H9 (cell line): ENCODE measurements around the gene C3orf38. TPM values are rescaled to one million over a fixed set of nuclear protein-coding genes. Genes with fewer than 3 reads are reported as not detected.

Experiments used
- DNase-seq: peaks from one replicate; pipeline ENCODE4 v3.0.0-alpha.2; 2017
- H2AFZ ChIP-seq: one replicate; pipeline ENCODE4 v1.6.1; 2013; ENCODE audit warnings: mild to moderate bottlenecking, low read length, control low read depth, moderate library complexity
- H2AK5ac ChIP-seq: 2 replicates; pipeline ENCODE4 v1.6.1; 2013; ENCODE audit warnings: low read length, control low read depth, mixed read lengths; ENCODE audit not compliant: insufficient read length
- H2BK120ac ChIP-seq: one replicate; pipeline ENCODE4 v1.6.1; 2013; ENCODE audit warnings: low read depth, mild to moderate bottlenecking, low read length, control low read depth, inconsistent platforms; ENCODE audit not compliant: poor library complexity, severe bottlenecking
- H2BK12ac ChIP-seq: 2 replicates; pipeline ENCODE4 v1.6.1; 2013; ENCODE audit warnings: low read length, control low read depth, mixed read lengths, low read depth; ENCODE audit not compliant: insufficient read length
- H2BK15ac ChIP-seq: 2 replicates; pipeline ENCODE4 v1.6.1; 2013; ENCODE audit warnings: low read depth, low read length, control low read depth
- H2BK20ac ChIP-seq: one replicate; pipeline ENCODE4 v1.6.1; 2013; ENCODE audit warnings: low read depth, mild to moderate bottlenecking, low read length, control low read depth, inconsistent platforms; ENCODE audit not compliant: poor library complexity, severe bottlenecking
- H2BK5ac ChIP-seq: 2 replicates; pipeline ENCODE4 v1.6.1; 2013; ENCODE audit warnings: low read length, control low read depth, mixed read lengths; ENCODE audit not compliant: insufficient read length
- H3K14ac ChIP-seq: 2 replicates; pipeline ENCODE4 v1.6.1; 2013; ENCODE audit warnings: low read length, control low read depth; ENCODE audit not compliant: insufficient read depth
- H3K18ac ChIP-seq: 2 replicates; pipeline ENCODE4 v1.6.1; 2013; ENCODE audit warnings: low read depth, mild to moderate bottlenecking, mixed read lengths, low read length, control low read depth; ENCODE audit not compliant: insufficient read length
- H3K23ac ChIP-seq: 2 replicates; pipeline ENCODE4 v1.6.1; 2013; ENCODE audit warnings: low read length, control low read depth, mixed read lengths, low read depth; ENCODE audit not compliant: insufficient read length
- H3K23me2 ChIP-seq: 2 replicates; pipeline ENCODE4 v1.6.1; 2013; ENCODE audit warnings: low read depth, mild to moderate bottlenecking, mixed read lengths, low read length, control low read depth; ENCODE audit not compliant: insufficient read length, poor library complexity, severe bottlenecking
- H3K27ac ChIP-seq: 2 replicates; pipeline ENCODE4 v1.5.1; 2013; ENCODE audit warnings: low read length, control low read depth, mixed read lengths, low read depth; ENCODE audit not compliant: insufficient read length
- H3K27me3 ChIP-seq: 2 replicates; pipeline ENCODE4 v1.6.1; 2013; ENCODE audit warnings: low read length, control low read depth, inconsistent platforms; ENCODE audit not compliant: insufficient read depth
- H3K4ac ChIP-seq: 2 replicates; pipeline ENCODE4 v1.6.1; 2013; ENCODE audit warnings: low read depth, mild to moderate bottlenecking, control low read depth, inconsistent platforms, low read length, moderate library complexity
- H3K4me1 ChIP-seq: 2 replicates; pipeline ENCODE4 v1.6.1; 2013; ENCODE audit warnings: low read length, control low read depth, inconsistent platforms; ENCODE audit not compliant: insufficient read depth
- H3K4me2 ChIP-seq: 2 replicates; pipeline ENCODE4 v1.6.1; 2013; ENCODE audit warnings: low read length, control low read depth, mixed read lengths; ENCODE audit not compliant: insufficient read length, insufficient read depth
- H3K56ac ChIP-seq: 2 replicates; pipeline ENCODE4 v1.6.1; 2013; ENCODE audit warnings: low read depth, mild to moderate bottlenecking, mixed read lengths, low read length, control low read depth; ENCODE audit not compliant: insufficient read length
- H3K79me1 ChIP-seq: 2 replicates; pipeline ENCODE4 v1.6.1; 2013; ENCODE audit warnings: low read depth, mild to moderate bottlenecking, moderate library complexity, low read length, control low read depth, inconsistent platforms; ENCODE audit not compliant: insufficient read depth, poor library complexity, severe bottlenecking
- H3K79me2 ChIP-seq: 2 replicates; pipeline ENCODE4 v1.6.1; 2013; ENCODE audit warnings: low read length, control low read depth, inconsistent platforms; ENCODE audit not compliant: insufficient read depth
- H3K9ac ChIP-seq: 2 replicates; pipeline ENCODE4 v1.6.1; 2013; ENCODE audit warnings: low read length, control low read depth, mixed read lengths; ENCODE audit not compliant: insufficient read length; ENCODE audit errors: extremely low read depth
- H3K9me3 ChIP-seq: one replicate; pipeline ENCODE4 v1.6.1; 2013; ENCODE audit warnings: low read depth, low read length, inconsistent platforms; ENCODE audit not compliant: control insufficient read depth
- H3T11ph ChIP-seq: one replicate; pipeline ENCODE4 v1.6.1; 2013; ENCODE audit warnings: mild to moderate bottlenecking, low read length, control low read depth, inconsistent platforms
- H4K20me1 ChIP-seq: one replicate; pipeline ENCODE4 v1.6.1; 2013; ENCODE audit not compliant: control insufficient read depth, insufficient read length, insufficient read depth
- H4K5ac ChIP-seq: 2 replicates; pipeline ENCODE4 v1.6.1; 2013; ENCODE audit warnings: low read depth, mild to moderate bottlenecking, mixed read lengths, low read length, control low read depth; ENCODE audit not compliant: insufficient read length
- H4K8ac ChIP-seq: replicated peaks from 2 replicates; pipeline ENCODE4 v1.6.1; 2013; ENCODE audit warnings: low read length, control low read depth, mixed read lengths, low read depth; ENCODE audit not compliant: insufficient read length
- H4K91ac ChIP-seq: 2 replicates; pipeline ENCODE4 v1.6.1; 2013; ENCODE audit warnings: low read depth, mild to moderate bottlenecking, moderate library complexity, mixed read lengths, low read length, control low read depth; ENCODE audit not compliant: insufficient read length
- H3K27ac Mint-ChIP-seq, 3 experiments: 2 replicates in 2 of 3; 3 replicates in 1 of 3; pipeline ENCODE4 v1.8.0; 2020 to 2021; ENCODE audit warnings: mixed read lengths in 3 of 3, mild to moderate bottlenecking in 1 of 3, moderate library complexity in 1 of 3
- H3K27me3 Mint-ChIP-seq: 2 replicates; pipeline ENCODE4 v1.8.0; 2021; ENCODE audit warnings: low read depth, mild to moderate bottlenecking, moderate library complexity, mixed read lengths
- H3K36me3 Mint-ChIP-seq, 3 experiments: 2 replicates in 2 of 3; 3 replicates in 1 of 3; pipeline ENCODE4 v1.8.0; 2020 to 2021; ENCODE audit warnings: low read depth in 3 of 3, mixed read lengths in 3 of 3; ENCODE audit not compliant: insufficient read depth in 1 of 3
- H3K4me1 Mint-ChIP-seq, 2 experiments: 2 replicates each; pipeline ENCODE4 v1.8.0; 2020; ENCODE audit warnings: mixed read lengths in 2 of 2
- H3K4me3 Mint-ChIP-seq, 2 experiments: 2 replicates in 1 of 2; 3 replicates in 1 of 2; pipeline ENCODE4 v1.8.0; 2020 to 2021; ENCODE audit warnings: mild to moderate bottlenecking in 2 of 2, mixed read lengths in 2 of 2, moderate library complexity in 1 of 2
- H3K9me3 Mint-ChIP-seq, 2 experiments: 2 replicates in 1 of 2; 3 replicates in 1 of 2; pipeline ENCODE4 v1.8.0; 2020; ENCODE audit warnings: mild to moderate bottlenecking in 2 of 2, mixed read lengths in 2 of 2, moderate library complexity in 1 of 2
- CTCF ChIP-seq: fragments of 200-600 bp; sonication (generic); conservative IDR thresholded peaks from 3 replicates; pipeline ENCODE4 v1.8.0; 2021; ENCODE audit warnings: antibody characterized with exemption, mild to moderate bottlenecking
- WGBS: extraction: QIAGEN DNeasy Blood & Tissue Kit; methylation state at CpG from one replicate; pipeline ENCODE4 v1.1.7; 2013; ENCODE audit warnings: missing lambda C conversion rate, low lambda C conversion rate, mixed read lengths; ENCODE audit not compliant: insufficient read length; ENCODE audit errors: extremely low coverage; 5-methylcytosine and 5-hydroxymethylcytosine counted together
- total RNA-seq: library from RNA; stranded (reverse); gene quantifications from 2 replicates; pipeline ENCODE4 v1.2.1, GENCODE V29; 2021

Gene C3orf38
- total RNA-seq, 1 experiment from 2014 or later: 36.6 TPM

- no peak for DNase-seq
- no peak overlapping the region for H2BK120ac ChIP-seq
- H3K4me3 Mint-ChIP-seq: no peak overlapping the region
- H3K4me2 ChIP-seq: no peak overlapping the region
- WGBS: no CpG with 5 or more reads among the region's 1 CpG
- H3K14ac ChIP-seq: no peak overlapping the region
- H2BK20ac ChIP-seq: no peak overlapping the region
- TF ChIP-seq CTCF: no peak
- no peak overlapping the region for H2BK15ac ChIP-seq
- H3K56ac ChIP-seq: no peak overlapping the region
- 0 out of 7 replicates have a peak, but pooled peaks cover 0 to 2% (median 0%) of the 10 kb centered on the region in 3 experiments for H3K36me3 Mint-ChIP-seq
- H2BK5ac ChIP-seq: no peak overlapping the region
- H3K27ac Mint-ChIP-seq: no peak overlapping the region
- no peaks in the 10 kb centered on the region for H3K4me1 ChIP-seq
- no peak overlapping the region for H3K4ac ChIP-seq
- no peak overlapping the region for H4K8ac ChIP-seq
- H3K79me1 ChIP-seq: no peaks in the 10 kb centered on the region
- H2BK12ac ChIP-seq: no peak overlapping the region
- no peak overlapping the region for H3K23ac ChIP-seq
- H3K27me3 Mint-ChIP-seq: no peaks in the 10 kb centered on the region
- no peaks in the 10 kb centered on the region for H3K9me3 ChIP-seq
- H3K4me1 Mint-ChIP-seq: peaks cover 2% of the 10 kb centered on the region in 2 experiments
- no peak overlapping the region for H2AFZ ChIP-seq
- H2AK5ac ChIP-seq: no peak overlapping the region
- H3K9ac ChIP-seq: no peak overlapping the region
- no peaks in the 10 kb centered on the region for H3K27me3 ChIP-seq
- H4K91ac ChIP-seq: no peak overlapping the region
- H3K9me3 Mint-ChIP-seq: no peaks in the 10 kb centered on the region
- no peak overlapping the region for H3K18ac ChIP-seq
- H4K5ac ChIP-seq: no peak overlapping the region
- no peaks in the 10 kb centered on the region for H4K20me1 ChIP-seq
- H3K23me2 ChIP-seq: no peaks in the 10 kb centered on the region
- H3K27ac ChIP-seq: no peak overlapping the region
- no peaks in the 10 kb centered on the region for H3K79me2 ChIP-seq
- H3T11ph ChIP-seq: no peak overlapping the region
Measured at GRCh38 chr3:88112289-88112688, 37.5 kb upstream of the C3orf38 start.
